Measurements from ENCODE around the gene SDS. TPM values are rescaled to one million over a fixed set of nuclear protein-coding genes. Genes with fewer than 3 reads are reported as not detected.

Gene SDS
- total RNA-seq, 2 experiments from 2014 or later, result not detected

- Mint-ChIP-seq H3K27ac (no peak overlapping the region), H3K4me3 (no peak overlapping the region), H3K27me3 (peaks cover 9% of the 10 kb centered on the region), H3K4me1 (ENCODE audit: low read depth) (no peaks in the 10 kb centered on the region), H3K36me3 (no peaks in the 10 kb centered on the region), H3K9me3 (no peaks in the 10 kb centered on the region)
- intact Hi-C loops (cut with micrococcal nuclease), result no loop called here
- CTCF ChIA-PET, result no interaction called here
- no peak for DNase-seq
- POLR2A ChIA-PET, result no interaction called here
These were observed 35.6 kb upstream of the SDS start for GRCh38 chr12:113439301-113439597.

DNA sequence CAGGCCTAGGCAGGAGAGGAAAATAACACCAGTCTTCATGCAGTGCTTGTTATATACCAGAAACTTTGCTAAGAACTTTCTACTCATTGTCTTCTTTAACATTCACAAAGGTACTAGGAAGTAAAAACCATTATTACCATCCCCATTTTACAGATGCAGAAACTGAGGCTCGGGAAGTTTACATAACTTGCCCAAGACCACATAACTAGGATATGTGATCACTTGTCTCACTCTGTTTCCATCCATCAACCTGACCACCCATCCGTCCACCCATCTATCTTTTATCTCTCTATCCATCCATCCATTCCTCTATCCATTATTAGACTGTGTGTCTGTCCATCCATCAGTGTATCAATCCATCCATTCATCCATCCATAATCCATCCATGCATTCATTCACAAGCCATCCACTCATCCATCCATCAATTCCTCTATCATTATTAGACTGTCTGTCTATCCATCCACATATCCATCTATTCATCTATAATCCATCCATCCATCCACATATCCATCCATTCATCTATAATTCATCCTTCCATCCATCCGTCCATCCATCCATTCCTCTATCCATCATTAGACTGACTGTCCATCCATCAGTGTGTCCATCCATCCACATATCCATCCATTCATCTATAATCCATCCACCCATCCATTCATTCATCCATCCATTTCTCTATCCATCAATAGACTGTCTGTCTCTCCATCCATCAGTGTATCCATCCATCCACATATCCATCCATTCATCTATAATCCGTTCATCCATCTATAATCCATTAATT, 35.0 kb upstream of the SDS start:
- DNase-seq, result no peak
- POLR2A ChIA-PET, result no interaction called here
- intact Hi-C loops (cut with micrococcal nuclease), result no loop called here
- Mint-ChIP-seq H3K4me1 (ENCODE audit: low read depth) (no peaks in the 10 kb centered on the region), H3K4me3 (no peak overlapping the region), H3K36me3 (no peaks in the 10 kb centered on the region), H3K27ac (no peak overlapping the region), H3K27me3 (peaks cover 7% of the 10 kb centered on the region), H3K9me3 (no peaks in the 10 kb centered on the region)
- CTCF ChIA-PET, result no interaction called here

- ChIA-PET POLR2A (no interaction called here), CTCF (no interaction called here)
- Mint-ChIP-seq H3K27me3 (peaks cover 5% of the 10 kb centered on the region), H3K27ac (no peak overlapping the region), H3K4me3 (no peak overlapping the region), H3K4me1 (ENCODE audit: low read depth) (no peaks in the 10 kb centered on the region), H3K9me3 (no peaks in the 10 kb centered on the region), H3K36me3 (no peaks in the 10 kb centered on the region)
- DNase-seq, result no peak
- intact Hi-C loops (cut with micrococcal nuclease), result no loop called here
These were observed 34.0 kb upstream of the SDS start for GRCh38 chr12:113437729-113438100.

DNA sequence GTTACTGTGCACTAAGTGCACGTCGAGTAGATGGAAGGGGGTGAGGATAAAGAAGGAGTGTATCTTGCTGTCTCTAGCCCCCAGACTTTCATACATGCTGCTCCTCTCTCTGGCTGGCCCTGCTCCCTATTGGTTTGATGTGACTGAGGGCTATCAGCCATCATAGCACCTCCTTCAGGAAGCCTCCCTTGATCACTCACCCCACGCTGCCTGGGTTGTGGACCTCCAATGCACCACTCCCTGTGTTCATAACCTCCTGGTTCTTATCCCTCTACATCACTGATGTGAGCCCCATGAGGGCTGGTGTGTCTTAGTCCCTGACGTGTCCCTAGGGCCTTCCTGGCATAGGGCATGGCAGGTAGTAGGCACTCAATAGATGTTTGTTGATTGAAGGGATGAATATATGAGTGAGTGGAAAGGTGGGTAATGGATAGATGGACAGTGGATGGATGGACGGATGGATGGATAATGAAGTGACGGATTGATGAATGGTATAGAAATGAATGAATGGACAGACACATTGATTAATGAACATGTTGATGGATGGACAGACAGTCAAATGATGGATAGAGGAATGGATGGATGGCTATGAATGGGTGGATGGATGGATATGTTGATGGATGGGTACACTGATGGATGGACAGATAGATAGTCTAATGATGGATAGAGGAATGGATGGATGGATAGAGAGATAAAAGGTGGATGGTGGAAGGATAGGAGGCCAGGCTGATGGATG, 33.5 kb upstream of the SDS start:
- Mint-ChIP-seq H3K36me3 (no peaks in the 10 kb centered on the region), H3K27ac (no peak overlapping the region), H3K4me1 (ENCODE audit: low read depth) (no peaks in the 10 kb centered on the region), H3K4me3 (no peak overlapping the region), H3K27me3 (peaks cover 7% of the 10 kb centered on the region), H3K9me3 (no peaks in the 10 kb centered on the region)
- intact Hi-C loops (cut with micrococcal nuclease), result no loop called here
- ChIA-PET POLR2A (no interaction called here), CTCF (no interaction called here)
- DNase-seq, result no peak

GRCh38 chr12:113436586-113436985, 32.9 kb upstream of the SDS start:
- Mint-ChIP-seq H3K4me3 (no peak overlapping the region), H3K9me3 (no peaks in the 10 kb centered on the region), H3K27me3 (peaks cover 7% of the 10 kb centered on the region), H3K36me3 (no peaks in the 10 kb centered on the region), H3K27ac (no peak overlapping the region), H3K4me1 (ENCODE audit: low read depth) (no peaks in the 10 kb centered on the region)
- intact Hi-C loops (cut with micrococcal nuclease), result no loop called here
- ChIA-PET POLR2A (no interaction called here), CTCF (interaction anchor here (1.1 kb wide), 1 partner anchor 25 kb away, joined by 3 read pairs; no protein-coding TSS in a partner anchor)
- DNase-seq, result no peak

DNA sequence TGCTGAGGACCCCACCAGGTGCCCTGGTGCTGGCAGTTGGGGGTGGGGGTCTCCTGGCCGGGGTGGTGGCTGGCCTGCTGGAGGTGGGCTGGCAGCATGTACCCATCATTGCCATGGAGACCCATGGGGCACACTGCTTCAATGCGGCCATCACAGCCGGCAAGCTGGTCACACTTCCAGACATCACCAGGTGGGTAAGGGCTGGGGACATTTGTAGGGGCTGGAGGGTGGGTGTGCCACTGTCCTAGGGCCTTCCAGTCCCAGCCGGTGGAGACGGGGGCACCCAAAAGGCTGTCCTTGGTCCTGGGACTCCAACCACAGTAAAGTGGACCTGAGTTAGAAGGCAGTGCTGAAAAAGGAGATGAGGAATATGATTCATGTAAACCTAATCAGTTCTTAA, 31.7 kb upstream of the SDS start:
- H3K4me3 Mint-ChIP-seq, result no peak overlapping the region

DNA sequence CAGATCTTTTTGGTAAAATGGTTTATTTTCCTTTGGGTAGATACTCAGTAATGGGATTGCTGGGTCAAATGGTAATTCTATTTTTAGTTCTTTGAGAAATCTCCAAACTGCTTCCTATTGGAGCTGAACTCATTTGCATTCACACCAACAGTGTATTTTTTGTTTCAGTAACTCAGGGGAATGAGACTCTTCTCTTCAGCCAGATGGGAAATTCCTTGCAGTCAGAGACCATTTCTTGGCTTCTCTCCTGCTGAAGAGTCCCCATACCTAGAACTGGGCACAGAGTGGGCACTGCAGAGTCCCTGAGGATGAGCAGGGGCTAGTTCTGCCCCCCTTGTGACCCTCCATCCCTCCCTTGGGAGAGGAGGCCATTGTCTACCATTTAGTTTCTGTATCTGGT, 29.3 kb upstream of the SDS start:
- peaks cover 8% of the 10 kb centered on the region for H3K27me3 Mint-ChIP-seq
- H3K36me3 Mint-ChIP-seq, result no peaks in the 10 kb centered on the region
- H3K9me3 Mint-ChIP-seq, result no peaks in the 10 kb centered on the region
- no peak overlapping the region for H3K27ac Mint-ChIP-seq
- no peak for DNase-seq
- H3K4me1 Mint-ChIP-seq (ENCODE audit: low read depth), result no peaks in the 10 kb centered on the region
- ChIA-PET POLR2A (no interaction called here), CTCF (no interaction called here)
- intact Hi-C loops (cut with micrococcal nuclease), result no loop called here
- H3K4me3 Mint-ChIP-seq, result no peak overlapping the region

More for the DNA sequence above, 31.7 kb upstream of the SDS start:
- peaks cover 8% of the 10 kb centered on the region for H3K27me3 Mint-ChIP-seq
- ChIA-PET CTCF (interaction anchor here (1.1 to 1.4 kb wide), 2 partner anchors 10 to 26 kb away, joined by 3 to 5 read pairs; no protein-coding TSS in a partner anchor), POLR2A (no interaction called here)
- DNase-seq, result no peak
- intact Hi-C loops (cut with micrococcal nuclease), result no loop called here
- H3K4me1 Mint-ChIP-seq (ENCODE audit: low read depth), result no peaks in the 10 kb centered on the region
- H3K36me3 Mint-ChIP-seq, result no peaks in the 10 kb centered on the region
- H3K27ac Mint-ChIP-seq, result no peak overlapping the region
- H3K9me3 Mint-ChIP-seq, result no peaks in the 10 kb centered on the region

GRCh38 chr12:113428482-113428881, 24.8 kb upstream of the SDS start:
- POLR2A ChIA-PET, result no interaction called here
- Mint-ChIP-seq H3K27me3 (peaks cover 11% of the 10 kb centered on the region), H3K4me3 (no peak overlapping the region), H3K27ac (no peak overlapping the region), H3K9me3 (no peaks in the 10 kb centered on the region), H3K4me1 (ENCODE audit: low read depth) (no peaks in the 10 kb centered on the region), H3K36me3 (no peaks in the 10 kb centered on the region)
- intact Hi-C loops (cut with micrococcal nuclease), result no loop called here
- CTCF ChIA-PET, result no interaction called here
- no peak for DNase-seq

DNA sequence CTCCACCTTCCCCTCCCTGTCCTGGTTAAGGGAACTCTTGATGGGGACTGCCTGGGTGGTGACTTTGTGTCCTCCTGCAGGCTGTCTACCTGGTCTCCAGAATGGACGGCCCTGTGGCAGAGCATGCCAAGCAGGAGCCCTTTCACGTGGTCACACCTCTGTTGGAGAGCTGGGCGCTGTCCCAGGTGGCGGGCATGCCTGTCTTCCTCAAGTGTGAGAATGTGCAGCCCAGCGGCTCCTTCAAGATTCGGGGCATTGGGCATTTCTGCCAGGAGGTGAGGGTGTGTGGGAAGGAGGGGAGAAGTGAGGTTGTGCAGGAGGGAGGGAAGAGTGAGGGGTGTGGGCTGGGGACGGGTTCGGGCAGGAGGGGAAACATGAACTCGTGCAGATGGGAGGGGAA, 24.2 kb upstream of the SDS start:
- H3K36me3 Mint-ChIP-seq, result no peaks in the 10 kb centered on the region
- CTCF ChIA-PET, result no interaction called here
- H3K4me3 Mint-ChIP-seq, result no peak overlapping the region
- H3K27ac Mint-ChIP-seq, result no peak overlapping the region
- intact Hi-C loops (cut with micrococcal nuclease), result no loop called here
- H3K27me3 Mint-ChIP-seq, result peaks cover 11% of the 10 kb centered on the region
- POLR2A ChIA-PET, result no interaction called here
- DNase-seq, result no peak
- no peaks in the 10 kb centered on the region for H3K9me3 Mint-ChIP-seq
- no peaks in the 10 kb centered on the region for H3K4me1 Mint-ChIP-seq (ENCODE audit: low read depth)

DNA sequence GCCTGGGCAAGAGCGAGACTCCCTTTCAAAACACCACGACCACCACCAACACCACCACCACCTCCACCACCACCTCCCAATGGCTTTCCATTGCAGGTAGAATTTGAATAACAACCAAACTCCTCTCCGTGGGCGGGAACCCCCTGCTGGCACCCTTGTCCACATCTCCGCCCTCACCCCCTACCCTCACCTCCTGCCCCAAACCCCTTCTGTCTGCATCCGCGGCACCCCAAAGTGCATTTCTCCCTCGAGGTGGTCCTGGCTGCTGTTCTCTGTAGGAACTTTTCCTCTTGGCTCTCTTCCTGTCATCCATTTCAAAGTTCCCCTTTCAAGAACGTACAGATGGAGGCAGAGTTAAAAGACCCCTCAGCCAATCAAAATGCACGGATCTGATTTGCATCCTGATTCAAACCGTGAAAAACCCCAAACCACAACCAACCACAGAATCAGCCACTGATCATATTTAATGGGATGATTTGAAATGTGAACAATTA, 22.3 kb upstream of the SDS start:
- Mint-ChIP-seq H3K4me1 (ENCODE audit: low read depth) (peaks cover 9% of the 10 kb centered on the region), H3K4me3 (no peak overlapping the region), H3K36me3 (no peaks in the 10 kb centered on the region), H3K27me3 (peaks cover 9% of the 10 kb centered on the region), H3K9me3 (no peaks in the 10 kb centered on the region), H3K27ac (no peak overlapping the region)
- CTCF ChIA-PET, result interaction anchor here (0.6 to 2.1 kb wide), 27 partner anchors 9 to 433 kb away, joined by 3 to 14 read pairs (median 4); partner anchors contain the start of genes SDS and SLC8B1
- POLR2A ChIA-PET, result no interaction called here
- DNase-seq, result no peak
- intact Hi-C loops (cut with micrococcal nuclease), result loop anchor here (1.0 to 2.0 kb wide), 2 partner anchors 113 to 229 kb away; no protein-coding TSS in a partner anchor

DNA sequence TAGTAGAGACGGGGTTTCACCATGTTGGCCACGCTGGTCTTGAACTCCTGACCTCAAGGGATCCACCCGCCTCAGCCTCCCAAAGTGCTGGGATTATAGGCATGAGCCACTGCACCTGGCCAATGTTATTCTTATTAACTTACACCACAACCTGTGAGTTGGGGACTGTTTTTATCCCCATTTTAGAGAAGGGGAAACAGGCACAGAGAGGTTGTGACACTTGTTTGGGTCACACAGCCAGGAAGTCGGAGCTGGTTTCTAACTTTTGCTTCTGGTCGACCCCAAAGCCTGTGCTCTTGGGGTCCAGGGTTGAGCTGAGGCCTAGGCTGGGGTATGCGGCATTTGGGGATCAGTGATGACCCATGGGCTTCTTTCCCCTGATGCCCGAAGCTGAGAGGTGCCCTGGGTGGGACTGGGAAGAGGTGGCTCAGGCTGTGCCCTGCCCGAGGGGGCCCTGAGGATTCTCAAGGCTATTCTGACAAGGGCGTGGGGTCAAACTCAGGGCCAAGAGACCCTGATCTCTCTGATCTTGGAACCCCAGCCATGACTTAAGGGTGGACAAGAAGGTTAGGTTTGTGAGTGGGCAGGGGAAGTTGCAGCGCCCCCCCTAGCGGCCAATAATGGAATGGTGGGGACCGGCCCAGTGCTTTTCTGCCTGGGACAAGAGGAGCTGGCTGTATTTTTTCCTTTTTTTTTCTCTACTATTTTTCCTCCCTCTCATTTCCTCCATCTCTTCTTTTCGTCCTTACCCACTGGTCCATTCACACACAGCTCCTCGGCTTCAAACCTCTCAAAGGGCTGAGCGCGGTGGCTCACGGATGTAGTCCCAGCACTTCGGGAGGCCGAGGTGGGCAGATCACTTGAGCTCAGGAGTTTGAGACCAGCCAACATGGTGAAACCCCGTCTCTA, 21.5 kb upstream of the SDS start:
- intact Hi-C loops (cut with micrococcal nuclease), result loop anchor here (1.0 to 2.0 kb wide), 2 partner anchors 112 to 228 kb away; no protein-coding TSS in a partner anchor
- POLR2A ChIA-PET, result no interaction called here
- peaks cover 7% of the 10 kb centered on the region for H3K27me3 Mint-ChIP-seq

GRCh38 chr12:113424456-113424855, 20.8 kb upstream of the SDS start:
- ChIA-PET CTCF (interaction anchor here (0.6 to 2.1 kb wide), 15 partner anchors 8 to 432 kb away, joined by 3 to 14 read pairs (median 5); partner anchors contain the start of gene SLC8B1), POLR2A (no interaction called here)
- H3K4me3 Mint-ChIP-seq, result no peak overlapping the region
- H3K9me3 Mint-ChIP-seq, result no peaks in the 10 kb centered on the region
- no peaks in the 10 kb centered on the region for H3K36me3 Mint-ChIP-seq
- intact Hi-C loops (cut with micrococcal nuclease), result loop anchor here (2.0 kb wide), 1 partner anchor 112 kb away; no protein-coding TSS in a partner anchor
- no peak overlapping the region for H3K27ac Mint-ChIP-seq
- H3K4me1 Mint-ChIP-seq (ENCODE audit: low read depth), result peaks cover 9% of the 10 kb centered on the region
- peaks cover 7% of the 10 kb centered on the region for H3K27me3 Mint-ChIP-seq
- no peak for DNase-seq

More for the DNA sequence above, 21.5 kb upstream of the SDS start:
- DNase-seq, result peak; percentile 76
- no peak overlapping the region for H3K4me3 Mint-ChIP-seq
- H3K9me3 Mint-ChIP-seq, result no peaks in the 10 kb centered on the region
- CTCF ChIA-PET, result interaction anchor here (0.6 to 2.1 kb wide), 28 partner anchors 9 to 432 kb away, joined by 3 to 14 read pairs (median 4); partner anchors contain the start of genes SDS and SLC8B1
- no peaks in the 10 kb centered on the region for H3K36me3 Mint-ChIP-seq
- H3K27ac Mint-ChIP-seq, result no peak overlapping the region
- H3K4me1 Mint-ChIP-seq (ENCODE audit: low read depth), result peaks cover 9% of the 10 kb centered on the region
